ENCODE data around the gene PPP6R3. TPM values are rescaled to one million over a fixed set of nuclear protein-coding genes. Genes with fewer than 3 reads are reported as not detected.

Gene PPP6R3
- total and polyA plus RNA-seq, 2 of the 8 experiments (the other 6 are each of a cell fraction or from before 2014, with no cell fraction given): 44.6 to 150 TPM

GRCh38 chr11:68420171-68420570 lies 40.4 kb upstream of the PPP6R3 start:
- no peak overlapping the region for H2BK5ac ChIP-seq (ENCODE audit: low read depth, low read length)
- H2AFZ ChIP-seq (ENCODE audit: low read length): no peak overlapping the region
- H2BK20ac ChIP-seq (ENCODE audit: low read length): no peak overlapping the region
- DNase-seq (ENCODE audit: low read depth in 1 of 2, low spot score in 2 of 2) (no peak), FAIRE-seq (no peak)
- 94% methylated on average over 7 of the region's 7 CpGs; no CpG with 5 or more reads in 1 of the 2 experiments for WGBS, 2 experiments (ENCODE audit: extremely low coverage in 1 of 2, insufficient coverage in 1 of 2, insufficient read length in 1 of 2, insufficient replicate concordance in 2 of 2, low coverage in 1 of 2, low lambda C conversion rate in 2 of 2, missing lambda C conversion rate in 1 of 2)
- no peaks in the 10 kb centered on the region; the same call in 1 of the 2 replicates for H3K79me1 ChIP-seq (ENCODE audit: low read depth, low read length)
- H2BK15ac ChIP-seq (ENCODE audit: low read length): no peak overlapping the region
- H3K14ac ChIP-seq (ENCODE audit: insufficient read length): no peak overlapping the region
- no peak overlapping the region for H4K5ac ChIP-seq (ENCODE audit: insufficient read length, low read depth, low read length)
- no peak overlapping the region for H3K4me2 ChIP-seq (ENCODE audit: insufficient read depth in 1 of 2, low read depth in 2 of 2, low read length in 2 of 2)
- ChIA-PET POLR2A (ENCODE audit: partially characterized antibody) (no interaction called here), CTCF (ENCODE audit: partially characterized antibody) (no interaction called here)
- H3K36me3 ChIP-seq (ENCODE audit: control insufficient read depth in 2 of 4, insufficient read depth in 4 of 4, low read length in 3 of 4): peaks cover 0 to 12% (median 9%) of the 10 kb centered on the region in 4 experiments; a peak in 5 of 8 replicates
- H4K8ac ChIP-seq (ENCODE audit: extremely low read depth, insufficient read depth, low read length): no peak overlapping the region
- no peak overlapping the region for H3K23ac ChIP-seq (ENCODE audit: insufficient read length)
- no peaks in the 10 kb centered on the region for H3K79me2 ChIP-seq (ENCODE audit: control insufficient read depth in 1 of 2, insufficient read depth in 2 of 2, low read length in 2 of 2)
- no peak overlapping the region for H3K4ac ChIP-seq (replicated peaks; ENCODE audit: insufficient read length, low read depth, low read length)
- H3K18ac ChIP-seq (ENCODE audit: extremely low read depth, low read length): no peak overlapping the region
- H3K56ac ChIP-seq (replicated peaks; ENCODE audit: insufficient read length, low read depth, low read length): no peak overlapping the region
- H4K20me1 ChIP-seq (replicated peaks in 1 of 2; ENCODE audit: control insufficient read depth in 1 of 2, insufficient read depth in 2 of 2, low read length in 2 of 2): peaks cover 0 to 4% of the 10 kb centered on the region in 2 experiments
- no peak overlapping the region for H4K91ac ChIP-seq (replicated peaks; ENCODE audit: insufficient read length, low read length)
- no peaks in the 10 kb centered on the region for H3K9me3 ChIP-seq (ENCODE audit: insufficient read depth in 2 of 2, low read depth in 1 of 2, low read length in 1 of 2)
- peaks cover 2% of the 10 kb centered on the region; the same call in 1 of the 2 replicates for H3K23me2 ChIP-seq (ENCODE audit: low read depth, low read length)
- no peak for TF ChIP-seq RNF2 (IDR thresholded peaks at IDR 0.05; ENCODE audit: borderline replicate concordance, low read depth, low read length, missing control alignments, poor library complexity, severe bottlenecking)
- H3K4me3 ChIP-seq (ENCODE audit: extremely low read depth in 1 of 4, insufficient read depth in 2 of 4, low read depth in 3 of 4, low read length in 4 of 4): no peak overlapping the region
- no peak overlapping the region for H2BK120ac ChIP-seq (replicated peaks; ENCODE audit: low read depth, low read length)
- no peaks in the 10 kb centered on the region for H3K4me1 ChIP-seq (replicated peaks in 1 of 4; ENCODE audit: control insufficient read depth in 3 of 4, insufficient read depth in 4 of 4, low read length in 3 of 4)
- H3K27me3 ChIP-seq (replicated peaks in 1 of 4; ENCODE audit: control insufficient read depth in 3 of 4, extremely low read depth in 1 of 4, insufficient read depth in 3 of 4, low read length in 3 of 4): no peaks in the 10 kb centered on the region
- no peak overlapping the region for H3K9ac ChIP-seq (replicated peaks in 1 of 4; ENCODE audit: extremely low read depth in 1 of 4, low read depth in 3 of 4, low read length in 3 of 4)
- no peak overlapping the region for H2AK5ac ChIP-seq (ENCODE audit: low read depth, low read length)
- H3K27ac ChIP-seq (ENCODE audit: low read depth, low read length): no peak overlapping the region
- H2BK12ac ChIP-seq (ENCODE audit: low read depth, low read length): no peak overlapping the region
